Cardiac muscle cell (in vitro differentiated cells and primary cell): ENCODE data around the gene NANOS3. TPM values are rescaled to one million over a fixed set of nuclear protein-coding genes. Genes with fewer than 3 reads are reported as not detected.

Experiments
- DNase-seq, 2 donors: peaks; one replicate each; pipeline versions ENCODE4 v3.0.0 to v3.0.0-alpha.2; 2010 to 2017; ENCODE audit warnings: low read depth in 1 of 2, low spot score in 1 of 2
- H3K27ac ChIP-seq: fragments of 200-600 bp; sonication (generic); 2 replicates; pipeline ENCODE4 v1.5.1; 2016
- H3K27me3 ChIP-seq: fragments of 200-600 bp; sonication (generic); 2 replicates; pipeline ENCODE4 v1.6.0; 2016; ENCODE audit warnings: control low read depth
- H3K36me3 ChIP-seq: fragments of 200-600 bp; sonication (generic); 2 replicates; pipeline ENCODE4 v1.5.1; 2016; ENCODE audit warnings: control low read depth
- H3K4me1 ChIP-seq: fragments of 200-600 bp; sonication (generic); 2 replicates; pipeline ENCODE4 v1.8.1; 2017; ENCODE audit warnings: low read depth, mild to moderate bottlenecking, mixed run types
- H3K4me3 ChIP-seq: fragments of 200-600 bp; sonication (generic); 2 replicates; pipeline ENCODE4 v1.5.1; 2016; ENCODE audit warnings: mild to moderate bottlenecking
- H3K9me3 ChIP-seq: fragments of 200-600 bp; sonication (generic); 2 replicates; pipeline ENCODE4 v1.5.1; 2017; ENCODE audit warnings: low read depth, mild to moderate bottlenecking, control low read depth
- CTCF ChIP-seq: IDR thresholded peaks from 2 replicates; pipeline ENCODE4 v1.5.1; 2012; ENCODE audit warnings: low read depth, mild to moderate bottlenecking, low read length
- polyA plus RNA-seq: library from polyadenylated mRNA; unstranded; fragments of >200 nt; fragmentation: Nextera tagmentation; extraction: Ambion mirVana; gene quantifications from 2 replicates; pipeline ENCODE4 v1.2.1, GENCODE V29; 2016
- total RNA-seq: library from RNA; depleted of rRNA; stranded (reverse); fragments of >200 nt; gene quantifications from 2 replicates; pipeline ENCODE4 v1.2.3, GENCODE V29; 2016

Gene NANOS3
- total and polyA plus RNA-seq, 2 experiments from 2014 or later = 0.86 to 2.0 TPM

- no peak for TF ChIP-seq CTCF
- Histone ChIP-seq H3K4me3 (no peak overlapping the region), H3K27me3 (peaks cover 2% of the 10 kb centered on the region), H3K27ac (no peak overlapping the region), H3K4me1 (peaks cover 4% of the 10 kb centered on the region), H3K36me3 (no peaks in the 10 kb centered on the region), H3K9me3 (no peaks in the 10 kb centered on the region)
- DNase-seq = peak in 1 of 2 donors; percentile 27
Observed at GRCh38 chr19:13861392-13861713, 15.6 kb upstream of the NANOS3 start.

GRCh38 chr19:13861714-13862531 is 15.0 kb upstream of the NANOS3 start:
- Histone ChIP-seq H3K9me3 (no peaks in the 10 kb centered on the region), H3K27me3 (peaks cover 8% of the 10 kb centered on the region), H3K4me1 (peaks cover 4% of the 10 kb centered on the region), H3K4me3 (no peak overlapping the region), H3K27ac (peak overlapping the region; percentile 41), H3K36me3 (no peaks in the 10 kb centered on the region)
- TF ChIP-seq CTCF = peak; percentile 80
- DNase-seq = peak; percentile 85 to 96

GRCh38 chr19:13864046-13864666 is 12.8 kb upstream of the NANOS3 start:
- peaks cover 28% of the 10 kb centered on the region for H3K27me3 ChIP-seq
- no peaks in the 10 kb centered on the region for H3K36me3 ChIP-seq
- no peak for TF ChIP-seq CTCF
- no peak overlapping the region for H3K27ac ChIP-seq
- H3K4me3 ChIP-seq = no peak overlapping the region
- DNase-seq = no peak
- H3K9me3 ChIP-seq = no peaks in the 10 kb centered on the region
- H3K4me1 ChIP-seq = peaks cover 4% of the 10 kb centered on the region

- H3K27ac ChIP-seq = no peak overlapping the region
Observed at GRCh38 chr19:13864667-13865570, 12.0 kb upstream of the NANOS3 start.

More at GRCh38 chr19:13864667-13865570, 12.0 kb upstream of the NANOS3 start:
- peak overlapping the region; percentile 96 for H3K4me3 ChIP-seq
- no peak for TF ChIP-seq CTCF
- no peaks in the 10 kb centered on the region for H3K9me3 ChIP-seq
- DNase-seq = peak in 1 of 2 donors; percentile 36
- H3K36me3 ChIP-seq = no peaks in the 10 kb centered on the region
- peaks cover 4% of the 10 kb centered on the region for H3K4me1 ChIP-seq
- peaks cover 28% of the 10 kb centered on the region for H3K27me3 ChIP-seq
